SU-DHL-6 (cell line): ENCODE measurements around the gene CIRBP.

ENCODE experiments used
- CTCF ChIP-seq: fragments of 200-600 bp; sonication (generic); IDR thresholded peaks from one replicate; pipeline ENCODE4 v1.5.1; 2017; ENCODE audit warnings: antibody characterized with exemption, mild to moderate bottlenecking, low read length, moderate library complexity; ENCODE audit not compliant: insufficient read depth, poor library complexity, severe bottlenecking
- EZH2phosphoT487 ChIP-seq: fragments of 200-600 bp; sonication (generic), shearing (Covaris generic); conservative IDR thresholded peaks from 2 replicates; pipeline ENCODE4 v1.6.1; 2018; ENCODE audit warnings: mild to moderate bottlenecking, antibody characterized with exemption, low read length, moderate library complexity, mixed read lengths

- TF ChIP-seq EZH2phosphoT487 = no peak
- no peak for TF ChIP-seq CTCF
These were observed 26.9 kb downstream of the CIRBP start for GRCh38 chr19:1296078-1296477.
